BE2C (cell line): Measurements from ENCODE around the gene VPS26B.
"Not testable (repeated sequence)": the region's sequence is repeated elsewhere in the genome, so short reads cannot be mapped to it uniquely, and the experiment has no call there.

Source experiments
- DNase-seq: peaks from one replicate; pipeline ENCODE4 v3.0.0-alpha.2; 2020
- H3K27me3 ChIP-seq: fragments of 250-450 bp; sonication (Bioruptor Pico); 2 replicates; pipeline ENCODE4 v1.5.1; 2020; ENCODE audit warnings: mild to moderate bottlenecking
- H3K36me3 ChIP-seq: fragments of 250-450 bp; sonication (Bioruptor Pico); 2 replicates; pipeline ENCODE4 v1.5.1; 2020; ENCODE audit warnings: mild to moderate bottlenecking
- H3K4me1 ChIP-seq: fragments of 250-450 bp; sonication (Bioruptor Pico); 2 replicates; pipeline ENCODE4 v1.5.1; 2020
- H3K4me3 ChIP-seq: 2 replicates; pipeline ENCODE4 v1.5.1; 2011; ENCODE audit warnings: low read depth, low read length
- H3K9me3 ChIP-seq: fragments of 250-450 bp; sonication (Bioruptor Pico); 2 replicates; pipeline ENCODE4 v1.5.1; 2020
- CTCF ChIP-seq: IDR thresholded peaks from 2 replicates; pipeline ENCODE4 v1.5.1; 2012; ENCODE audit warnings: mild to moderate bottlenecking, low read depth, low read length

Gene VPS26B

GRCh38 chr11:134250675-134251074, 26.2 kb downstream of the VPS26B start:
- no peak overlapping the region for H3K4me3 ChIP-seq
- no peak for DNase-seq
- H3K9me3 ChIP-seq = no peaks in the 10 kb centered on the region

GRCh38 chr11:134252346-134253187, 28.1 kb downstream of the VPS26B start:
- TF ChIP-seq CTCF = 0 out of 2 replicates have a peak, but pooled peaks have one; percentile 2
- Histone ChIP-seq H3K4me3 (peak overlapping the region; percentile 99), H3K36me3 (peaks cover 12% of the 10 kb centered on the region), H3K27me3 (no peaks in the 10 kb centered on the region), H3K4me1 (no peaks in the 10 kb centered on the region; the same call in 1 of the 2 replicates), H3K9me3 (no peaks in the 10 kb centered on the region)
- DNase-seq = no peak

More at GRCh38 chr11:134250675-134251074, 26.2 kb downstream of the VPS26B start:
- Histone ChIP-seq H3K4me1 (no peaks in the 10 kb centered on the region; the same call in 1 of the 2 replicates), H3K27me3 (no peaks in the 10 kb centered on the region), H3K36me3 (peaks cover 19% of the 10 kb centered on the region)
- no peak for TF ChIP-seq CTCF

- no peaks in the 10 kb centered on the region for H3K27me3 ChIP-seq
- no peak for TF ChIP-seq CTCF
Measured at GRCh38 chr11:134253188-134253993, 28.9 kb downstream of the VPS26B start, which contains the start of the genes ACAD8 and THYN1. ACAD8 (plus strand) TSS chr11:134253568; CDS start chr11:134253601, 33 bp downstream. THYN1 (minus strand) TSS chr11:134253352; CDS start chr11:134252882, 470 bp downstream.

GRCh38 chr11:134254433-134255183, 30.1 kb downstream of the VPS26B start:
- no peak for TF ChIP-seq CTCF
- Histone ChIP-seq H3K9me3 (no peaks in the 10 kb centered on the region), H3K4me3 (peak overlapping the region; percentile 99), H3K27me3 (no peaks in the 10 kb centered on the region), H3K4me1 (no peaks in the 10 kb centered on the region; the same call in 1 of the 2 replicates), H3K36me3 (peaks cover 2% of the 10 kb centered on the region; the same call in 1 of the 2 replicates)
- no peak for DNase-seq

More at GRCh38 chr11:134253188-134253993, 28.9 kb downstream of the VPS26B start, which contains the start of the genes ACAD8 and THYN1:
- H3K9me3 ChIP-seq = no peaks in the 10 kb centered on the region
- H3K4me3 ChIP-seq = peak within 1 kb of the TSS; percentile 99
- H3K36me3 ChIP-seq = peaks cover 6% of the 10 kb centered on the region; the same call in 1 of the 2 replicates
- peak; percentile 99 for DNase-seq
- H3K4me1 ChIP-seq = no peaks in the 10 kb centered on the region; the same call in 1 of the 2 replicates

- H3K4me1 ChIP-seq, H3K27me3 ChIP-seq, H3K36me3 ChIP-seq, H3K4me3 ChIP-seq, DNase-seq, H3K9me3 ChIP-seq: not testable (repeated sequence)
Measured at GRCh38 chr11:134255184-134255561, 30.7 kb downstream of the VPS26B start.

GRCh38 chr11:134257101-134257500, 32.6 kb downstream of the VPS26B start:
- DNase-seq = no peak
- peaks cover 6% of the 10 kb centered on the region for H3K36me3 ChIP-seq
- no peak overlapping the region for H3K4me3 ChIP-seq
- H3K4me1 ChIP-seq = no peaks in the 10 kb centered on the region; the same call in 1 of the 2 replicates
- H3K9me3 ChIP-seq = no peaks in the 10 kb centered on the region
- no peaks in the 10 kb centered on the region for H3K27me3 ChIP-seq
- no peak for TF ChIP-seq CTCF
